ENCODE results near the gene SORT1. TPM values are rescaled to one million over a fixed set of nuclear protein-coding genes. Genes with fewer than 3 reads are reported as not detected.
"Not testable (repeated sequence)": the region's sequence is repeated elsewhere in the genome, so short reads cannot be mapped to it uniquely, and the experiment has no call there.

SORT1 gene
- total RNA-seq, 2 donors from 2014 or later = 0.57 to 2.6 TPM

DNA sequence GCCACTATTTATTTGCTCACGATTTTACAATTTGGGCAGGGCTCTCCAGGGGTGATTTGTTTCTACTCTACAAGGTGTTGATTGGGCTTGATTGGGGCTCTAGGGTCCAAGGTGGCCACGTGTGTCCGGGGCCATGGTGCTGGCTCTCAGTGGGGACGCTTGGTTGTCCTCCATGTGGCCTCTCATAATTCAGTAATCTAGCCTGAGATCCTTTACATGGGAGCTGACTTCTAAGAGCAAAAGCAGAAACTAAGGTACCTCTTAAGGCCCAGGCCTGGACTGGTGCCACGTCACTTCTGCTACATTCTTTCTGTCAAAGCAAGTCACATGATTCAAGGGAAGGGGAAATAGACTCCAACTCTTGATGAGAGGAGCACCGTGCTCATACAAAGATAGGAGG lies 106.7 kb downstream of the SORT1 start:
- H3K27me3 Mint-ChIP-seq = peaks cover 16% of the 10 kb centered on the region
- ATAC-seq (no peak), DNase-seq (no peak)
- no peaks in the 10 kb centered on the region for H3K36me3 Mint-ChIP-seq (ENCODE audit: low read depth)
- no peak overlapping the region for H3K27ac Mint-ChIP-seq
- no peak overlapping the region for H3K4me3 Mint-ChIP-seq
- H3K4me1 Mint-ChIP-seq = peaks cover 2% of the 10 kb centered on the region
- no peaks in the 10 kb centered on the region for H3K9me3 ChIP-seq (ENCODE audit: control insufficient read depth, low read length, poor library complexity, severe bottlenecking)

DNA sequence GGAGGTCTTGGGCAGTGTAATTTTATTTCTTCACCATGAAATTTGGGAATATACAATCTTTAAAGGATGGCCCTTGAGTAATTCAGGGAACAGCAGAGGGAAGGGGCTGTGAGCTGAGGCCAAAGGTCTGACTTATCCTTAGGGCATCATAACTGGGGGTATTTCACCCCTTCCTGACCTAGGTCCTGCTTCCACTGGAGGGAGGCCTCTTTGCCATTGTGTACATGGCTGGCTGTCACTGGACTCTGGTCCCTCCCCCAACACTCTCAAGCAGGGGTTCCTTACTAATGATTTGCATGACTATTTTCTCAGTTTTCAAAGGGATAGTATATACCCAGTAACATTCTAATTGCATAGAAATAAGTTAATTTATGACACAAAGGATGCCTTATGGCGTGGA lies 107.6 kb downstream of the SORT1 start:
- DNase-seq = no peak
- H3K4me3 Mint-ChIP-seq = no peak overlapping the region
- no peak overlapping the region for H3K27ac Mint-ChIP-seq
- no peaks in the 10 kb centered on the region for H3K9me3 ChIP-seq (ENCODE audit: control insufficient read depth, low read length, poor library complexity, severe bottlenecking)
- H3K36me3 Mint-ChIP-seq (ENCODE audit: low read depth) = no peaks in the 10 kb centered on the region
- peaks cover 8% of the 10 kb centered on the region for H3K27me3 Mint-ChIP-seq
- no peak for ATAC-seq
- H3K4me1 Mint-ChIP-seq = peaks cover 2% of the 10 kb centered on the region

DNA sequence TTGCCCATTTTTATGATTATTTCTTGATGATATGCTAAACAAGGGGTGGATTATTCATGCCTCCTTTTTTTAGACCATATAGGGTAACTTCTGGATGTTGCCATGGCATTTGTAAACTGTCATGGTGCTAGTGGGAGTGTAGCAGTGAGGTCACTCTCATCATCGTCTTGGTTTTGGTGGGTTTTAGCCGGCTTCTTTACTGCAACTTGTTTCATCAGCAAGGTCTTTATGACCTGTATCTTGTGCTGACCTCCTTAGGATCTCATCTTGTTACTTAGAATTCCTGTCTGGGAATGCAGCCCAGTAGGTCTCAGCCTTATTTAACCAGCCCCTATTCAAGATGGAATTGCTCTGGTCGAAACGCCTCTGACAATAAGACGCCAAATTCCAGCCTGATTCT lies 111.0 kb downstream of the SORT1 start:
- H3K4me1 Mint-ChIP-seq; H3K27ac Mint-ChIP-seq; DNase-seq; H3K36me3 Mint-ChIP-seq (ENCODE audit: low read depth); ATAC-seq; H3K4me3 Mint-ChIP-seq; H3K9me3 ChIP-seq (ENCODE audit: control insufficient read depth, low read length, poor library complexity, severe bottlenecking); H3K27me3 Mint-ChIP-seq: not testable (repeated sequence)

DNA sequence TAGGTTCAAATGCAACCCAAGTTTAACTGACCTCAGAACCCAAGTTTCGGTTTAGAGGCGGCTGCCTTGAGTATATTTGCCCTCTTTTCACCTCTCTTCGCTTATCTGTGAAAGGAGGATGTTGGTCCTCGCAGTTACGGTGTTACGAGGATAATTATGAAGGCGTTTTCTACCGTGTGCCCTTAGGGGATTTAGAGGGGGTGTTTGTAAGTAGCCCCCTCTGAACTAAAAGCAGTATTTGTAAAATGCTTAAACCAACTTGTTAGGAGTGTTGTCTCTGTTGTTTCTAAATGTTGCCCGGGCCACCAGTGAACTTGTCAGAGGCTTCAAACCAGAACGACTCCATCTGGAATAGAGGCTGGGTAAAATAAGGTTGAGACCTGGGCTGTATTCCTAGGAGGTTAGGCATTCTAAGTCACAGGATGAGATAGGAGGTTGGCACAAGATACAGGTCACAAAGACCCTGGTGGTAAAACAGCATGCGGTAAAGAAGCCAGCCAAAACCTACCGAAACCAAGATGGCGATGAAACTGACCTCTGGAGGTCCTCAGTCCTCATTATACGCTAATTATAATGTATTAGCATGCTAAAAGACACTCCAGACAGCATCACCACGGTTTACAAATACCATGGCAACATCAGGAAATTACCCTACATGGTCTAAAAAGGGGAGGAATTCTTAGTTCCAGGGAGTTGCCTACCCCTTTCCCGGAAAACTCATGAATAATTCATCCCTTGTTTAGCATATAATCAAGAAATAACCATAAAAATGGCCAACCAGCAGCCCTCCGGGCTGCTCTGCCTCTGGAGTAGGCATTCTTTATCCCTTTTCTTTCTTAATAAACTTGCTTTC lies 113.7 kb downstream of the SORT1 start:
- no peak for DNase-seq
- peaks cover 8% of the 10 kb centered on the region for H3K4me1 Mint-ChIP-seq
- H3K36me3 Mint-ChIP-seq (ENCODE audit: low read depth) = no peaks in the 10 kb centered on the region
- no peaks in the 10 kb centered on the region for H3K9me3 ChIP-seq (ENCODE audit: control insufficient read depth, low read length, poor library complexity, severe bottlenecking)
- peak overlapping the region; percentile 90 for H3K27ac Mint-ChIP-seq
- no peaks in the 10 kb centered on the region for H3K27me3 Mint-ChIP-seq
- peak overlapping the region; percentile 99 for H3K4me3 Mint-ChIP-seq
- ATAC-seq = no peak

DNA sequence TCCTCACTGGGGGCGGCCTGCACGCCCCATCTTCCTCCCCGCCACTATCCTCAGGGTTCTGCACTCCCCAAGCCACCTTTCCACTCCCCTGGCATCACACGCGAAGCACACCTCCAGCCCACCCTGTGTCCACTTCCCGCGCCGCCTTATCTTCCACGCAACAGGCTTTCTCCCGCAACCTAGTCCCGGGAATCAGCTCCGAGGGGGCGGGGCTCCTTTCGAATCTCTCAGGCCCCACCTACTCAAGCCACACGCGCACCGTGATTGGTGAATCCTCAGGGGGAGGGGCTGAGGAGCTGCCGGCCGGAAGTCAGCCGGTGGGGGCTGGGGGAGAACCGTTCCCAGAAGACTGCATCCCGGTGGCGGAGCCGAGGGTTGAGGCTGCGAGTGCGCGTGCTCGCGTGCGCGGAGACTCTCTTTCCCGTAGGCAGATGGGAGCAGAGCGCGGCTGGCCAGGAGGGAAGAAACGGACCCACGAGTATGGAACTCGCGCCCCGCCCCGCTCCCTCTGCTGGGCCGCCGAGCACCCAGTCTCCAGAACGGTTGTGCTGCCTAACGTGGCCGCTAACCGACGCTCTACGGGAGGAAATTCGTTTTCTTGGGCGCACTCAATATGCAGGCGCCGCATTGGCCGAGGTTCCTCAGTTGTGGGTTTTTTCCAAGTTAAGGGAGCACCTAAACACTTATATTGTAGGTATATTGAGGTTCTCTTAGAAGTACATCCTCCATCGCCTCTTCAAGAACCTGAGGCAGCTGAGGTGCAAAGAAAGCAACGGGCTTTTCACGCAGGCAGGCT lies 114.6 kb downstream of the SORT1 start, which contains the start of gene PSRC1:
TSS of gene PSRC1 (minus strand) at position 194 of the 796 bp plus-strand sequence.
- H3K9me3 ChIP-seq (ENCODE audit: control insufficient read depth, low read length, poor library complexity, severe bottlenecking) = no peaks in the 10 kb centered on the region
- no peaks in the 10 kb centered on the region for H3K27me3 Mint-ChIP-seq
- H3K4me3 Mint-ChIP-seq = peak within 1 kb of the TSS; percentile 99
- H3K4me1 Mint-ChIP-seq = peaks cover 8% of the 10 kb centered on the region
- no peaks in the 10 kb centered on the region for H3K36me3 Mint-ChIP-seq (ENCODE audit: low read depth)
- peak within 1 kb of the TSS; percentile 90 for H3K27ac Mint-ChIP-seq
- ATAC-seq = peak; percentile 96
- peak; percentile 81 to 86 (median 85) for DNase-seq

DNA sequence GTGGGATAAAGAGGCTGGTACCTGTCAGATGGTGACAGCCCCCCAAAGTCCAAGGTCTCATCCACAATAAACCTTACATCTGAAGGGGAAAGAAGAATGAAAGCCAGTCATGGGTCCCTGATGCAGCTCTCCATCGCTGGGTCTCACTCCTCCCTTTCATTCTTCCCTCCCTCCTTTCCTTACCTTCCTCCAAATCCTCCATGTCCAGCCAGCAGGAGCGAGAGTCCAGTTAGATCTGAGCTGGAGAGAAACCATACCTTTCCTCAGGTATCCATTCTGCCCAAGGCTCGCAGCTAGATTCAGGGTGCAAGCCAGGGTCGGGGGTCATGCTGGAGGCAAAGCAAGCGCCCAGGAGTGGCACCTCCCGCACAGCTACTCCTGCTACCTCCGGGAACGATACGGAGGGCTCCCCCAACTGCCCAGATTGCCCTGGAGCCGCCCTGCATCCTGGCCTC lies 115.2 kb downstream of the SORT1 start:
- ATAC-seq (no peak), DNase-seq (no peak)
- Mint-ChIP-seq H3K4me1 (peaks cover 8% of the 10 kb centered on the region), H3K36me3 (ENCODE audit: low read depth) (no peaks in the 10 kb centered on the region), H3K27ac (peak overlapping the region; percentile 90), H3K4me3 (peak overlapping the region; percentile 99), H3K27me3 (no peaks in the 10 kb centered on the region)
- H3K9me3 ChIP-seq (ENCODE audit: control insufficient read depth, low read length, poor library complexity, severe bottlenecking) = no peaks in the 10 kb centered on the region

DNA sequence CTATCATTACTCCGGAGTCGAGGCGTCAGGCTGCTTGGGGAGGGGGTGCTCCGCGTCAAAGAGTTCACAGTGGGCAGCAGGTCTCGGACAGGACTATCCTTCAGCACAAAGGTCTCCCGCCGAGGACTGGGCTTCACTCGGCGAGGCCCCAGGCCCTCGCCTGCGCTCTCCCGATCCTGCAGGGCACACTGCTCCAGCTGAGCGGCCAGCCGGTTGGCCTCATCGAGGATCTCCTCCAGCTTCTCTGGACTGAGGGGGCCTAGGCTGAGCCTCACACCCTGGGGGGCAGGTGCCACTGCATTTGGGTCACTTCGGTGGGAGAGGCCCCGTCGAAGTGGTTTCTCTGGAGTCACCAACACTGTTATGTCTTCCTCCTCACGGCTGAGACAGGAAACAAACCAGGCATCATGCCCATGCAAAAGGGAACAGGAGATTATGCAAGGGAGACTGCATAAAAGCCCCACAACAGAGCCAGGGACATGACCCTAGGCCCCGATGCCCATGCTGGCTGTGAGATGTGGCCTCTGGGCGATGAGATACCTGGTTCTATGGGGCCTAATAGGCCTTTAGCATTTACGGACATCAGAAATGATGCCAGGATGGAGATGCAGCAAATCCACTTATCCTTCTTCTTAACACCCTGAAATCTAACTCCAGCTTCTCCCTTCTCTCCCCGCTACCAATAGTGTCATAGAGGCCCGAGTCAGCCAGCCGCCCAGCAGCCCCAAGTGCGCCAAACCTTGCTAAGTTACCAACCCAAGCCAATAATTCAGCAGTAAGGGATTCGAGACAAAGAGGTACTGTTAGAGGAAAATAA lies 115.8 kb downstream of the SORT1 start:
- no peaks in the 10 kb centered on the region for H3K9me3 ChIP-seq (ENCODE audit: control insufficient read depth, low read length, poor library complexity, severe bottlenecking)
- Mint-ChIP-seq H3K4me3 (peak overlapping the region; percentile 99), H3K4me1 (peaks cover 10% of the 10 kb centered on the region), H3K27ac (no peak overlapping the region), H3K36me3 (ENCODE audit: low read depth) (no peaks in the 10 kb centered on the region), H3K27me3 (no peaks in the 10 kb centered on the region)
- DNase-seq (no peak), ATAC-seq (no peak)

DNA sequence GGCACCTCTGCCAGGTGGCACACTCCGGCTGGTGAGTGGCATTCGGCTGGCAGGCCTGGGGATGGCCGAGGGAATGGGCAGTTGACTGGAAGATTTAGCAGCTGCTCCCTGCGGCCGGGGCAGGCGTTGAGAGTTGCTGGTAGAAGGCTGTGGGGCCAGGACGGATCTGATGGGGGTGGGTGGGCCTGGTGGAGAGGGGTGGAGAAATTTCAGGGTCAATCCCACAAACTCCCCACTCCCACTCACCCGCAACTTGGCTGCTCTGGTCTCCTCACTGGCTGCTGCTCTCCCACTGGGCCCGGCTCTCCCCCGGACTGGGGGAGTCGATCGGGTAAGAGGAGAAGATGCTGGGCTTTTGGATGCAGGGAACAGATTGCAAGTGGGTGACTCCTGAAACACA lies 116.9 kb downstream of the SORT1 start:
- Mint-ChIP-seq H3K4me3 (no peak overlapping the region), H3K27ac (no peak overlapping the region), H3K36me3 (ENCODE audit: low read depth) (no peaks in the 10 kb centered on the region), H3K27me3 (no peaks in the 10 kb centered on the region), H3K4me1 (peaks cover 10% of the 10 kb centered on the region)
- no peak for ATAC-seq
- no peaks in the 10 kb centered on the region for H3K9me3 ChIP-seq (ENCODE audit: control insufficient read depth, low read length, poor library complexity, severe bottlenecking)
- DNase-seq = no peak

DNA sequence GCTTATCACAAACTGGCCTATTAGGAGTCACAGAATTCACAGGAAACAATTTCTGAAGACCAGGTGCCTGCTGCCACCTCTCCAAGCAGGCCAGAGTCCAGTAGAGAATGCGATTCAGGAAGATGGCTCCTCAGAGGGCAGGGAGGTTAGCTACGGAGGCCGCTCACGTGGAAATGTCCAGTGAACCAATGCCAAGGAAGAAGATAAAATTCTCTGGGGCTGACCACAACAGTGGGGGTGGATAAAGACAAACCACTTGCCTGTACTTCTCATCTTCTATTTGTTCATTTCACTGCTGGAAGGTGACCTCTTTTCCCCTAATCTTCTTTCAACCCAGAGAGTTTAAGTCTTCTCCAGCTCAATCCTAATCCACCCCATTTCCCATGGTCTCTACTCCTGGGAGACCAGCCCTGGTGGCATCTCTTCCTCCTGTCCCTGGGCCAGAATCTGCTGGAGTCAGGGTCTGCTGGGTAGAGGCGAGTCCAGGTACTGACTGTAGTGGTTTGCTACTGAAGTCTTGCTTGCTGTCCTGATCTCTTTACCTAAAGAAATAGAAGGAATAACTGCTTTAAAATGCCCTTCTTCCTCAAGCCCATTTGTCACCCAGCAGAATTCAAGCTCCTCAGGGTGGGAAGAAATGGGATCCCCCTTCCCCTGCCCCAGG lies 118.0 kb downstream of the SORT1 start:
- Mint-ChIP-seq H3K36me3 (ENCODE audit: low read depth) (no peaks in the 10 kb centered on the region), H3K27ac (no peak overlapping the region), H3K27me3 (no peaks in the 10 kb centered on the region), H3K4me3 (no peak overlapping the region), H3K4me1 (peaks cover 10% of the 10 kb centered on the region)
- no peaks in the 10 kb centered on the region for H3K9me3 ChIP-seq (ENCODE audit: control insufficient read depth, low read length, poor library complexity, severe bottlenecking)
- ATAC-seq (no peak), DNase-seq (no peak)

DNA sequence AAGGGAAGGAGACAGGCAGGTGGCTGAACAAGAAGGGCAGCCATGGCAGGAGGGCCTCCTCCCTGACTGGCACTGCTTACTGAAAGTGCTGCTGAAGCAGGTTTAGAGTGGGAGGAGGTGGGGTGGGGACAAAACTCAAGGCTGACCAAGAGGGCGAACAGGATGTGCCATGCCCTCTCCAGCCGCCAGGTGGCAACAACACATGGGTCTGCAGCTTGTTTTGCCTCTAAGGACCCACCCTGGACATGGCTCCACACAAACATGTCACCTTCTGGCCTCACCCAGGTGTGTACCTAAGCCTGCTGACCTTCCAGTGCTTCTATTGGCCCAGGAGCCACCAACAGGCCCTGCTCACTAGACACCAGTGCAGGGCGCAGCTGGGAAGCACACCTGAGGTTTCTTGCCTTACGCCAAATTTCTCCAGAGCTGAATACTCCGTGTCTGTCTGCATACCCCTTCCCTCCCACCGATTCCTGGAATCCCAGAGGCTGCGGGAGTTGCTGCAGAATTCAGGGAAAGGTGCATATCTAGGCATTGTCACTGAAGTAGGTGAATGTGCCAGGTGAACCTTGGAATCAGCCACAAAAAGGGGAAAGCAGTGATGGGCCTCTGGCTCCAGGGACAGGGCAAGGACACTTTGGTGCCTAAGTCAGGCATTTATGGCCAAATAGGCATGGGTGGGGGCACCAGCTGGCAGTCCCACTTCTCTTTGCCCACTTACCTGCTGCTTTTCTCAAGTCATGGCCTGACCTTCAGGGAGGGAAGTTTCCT lies 120.1 kb downstream of the SORT1 start:
- H3K27ac Mint-ChIP-seq = no peak overlapping the region
- no peak overlapping the region for H3K4me3 Mint-ChIP-seq
- H3K4me1 Mint-ChIP-seq = peaks cover 7% of the 10 kb centered on the region
- H3K27me3 Mint-ChIP-seq = no peaks in the 10 kb centered on the region
- ATAC-seq (peak; percentile 79), DNase-seq (peak; percentile 38 to 45 (median 41))
- no peaks in the 10 kb centered on the region for H3K9me3 ChIP-seq (ENCODE audit: control insufficient read depth, low read length, poor library complexity, severe bottlenecking)
- H3K36me3 Mint-ChIP-seq (ENCODE audit: low read depth) = no peaks in the 10 kb centered on the region

DNA sequence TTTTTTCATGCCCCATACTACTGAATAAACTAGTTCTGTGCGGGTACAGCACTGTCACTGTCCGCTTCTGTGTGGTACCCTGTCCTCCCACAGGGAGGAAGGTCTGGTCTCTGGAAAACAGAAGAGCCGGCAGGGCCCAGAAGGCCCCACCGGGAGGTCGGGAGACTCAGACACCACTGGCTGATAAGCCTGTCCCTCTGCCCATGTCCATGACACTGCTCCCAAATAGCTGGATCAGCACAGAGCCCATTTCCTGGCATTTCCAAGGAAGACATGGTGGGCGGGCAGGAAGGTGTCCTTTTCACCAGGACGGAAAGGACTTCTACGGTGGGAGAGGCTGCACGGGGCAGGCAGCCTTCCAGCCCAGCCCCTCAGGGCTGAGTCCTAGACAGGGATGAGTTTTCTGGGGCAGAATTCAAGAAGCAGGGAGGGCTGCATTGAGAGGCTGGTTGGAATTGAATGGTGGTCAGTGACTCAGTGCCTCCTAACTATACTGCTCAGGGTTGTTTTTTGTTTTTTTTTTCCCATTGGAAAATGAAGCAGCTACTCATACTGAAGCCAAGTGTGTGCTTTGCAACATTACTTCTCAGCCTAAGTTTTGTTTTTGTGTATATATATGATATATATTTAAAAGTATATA lies 121.9 kb downstream of the SORT1 start:
- H3K9me3 ChIP-seq (ENCODE audit: control insufficient read depth, low read length, poor library complexity, severe bottlenecking) = no peaks in the 10 kb centered on the region
- peaks cover 2% of the 10 kb centered on the region for H3K4me1 Mint-ChIP-seq
- no peak overlapping the region for H3K4me3 Mint-ChIP-seq
- no peak overlapping the region for H3K27ac Mint-ChIP-seq
- ATAC-seq (no peak), DNase-seq (no peak)
- no peaks in the 10 kb centered on the region for H3K27me3 Mint-ChIP-seq
- H3K36me3 Mint-ChIP-seq (ENCODE audit: low read depth) = no peaks in the 10 kb centered on the region

Data from T-helper 17 cell (primary cell).